GM18909 (cell line): ENCODE results near the gene EZH1.

Source experiments
- ATAC-seq: cut with Tn5 transposase; IDR thresholded peaks from one replicate; pipeline ENCODE4 v1.9.1; 2021; ENCODE audit warnings: mild to moderate bottlenecking; ENCODE audit not compliant: unreplicated experiment, poor library complexity

The EZH1 gene

DNA sequence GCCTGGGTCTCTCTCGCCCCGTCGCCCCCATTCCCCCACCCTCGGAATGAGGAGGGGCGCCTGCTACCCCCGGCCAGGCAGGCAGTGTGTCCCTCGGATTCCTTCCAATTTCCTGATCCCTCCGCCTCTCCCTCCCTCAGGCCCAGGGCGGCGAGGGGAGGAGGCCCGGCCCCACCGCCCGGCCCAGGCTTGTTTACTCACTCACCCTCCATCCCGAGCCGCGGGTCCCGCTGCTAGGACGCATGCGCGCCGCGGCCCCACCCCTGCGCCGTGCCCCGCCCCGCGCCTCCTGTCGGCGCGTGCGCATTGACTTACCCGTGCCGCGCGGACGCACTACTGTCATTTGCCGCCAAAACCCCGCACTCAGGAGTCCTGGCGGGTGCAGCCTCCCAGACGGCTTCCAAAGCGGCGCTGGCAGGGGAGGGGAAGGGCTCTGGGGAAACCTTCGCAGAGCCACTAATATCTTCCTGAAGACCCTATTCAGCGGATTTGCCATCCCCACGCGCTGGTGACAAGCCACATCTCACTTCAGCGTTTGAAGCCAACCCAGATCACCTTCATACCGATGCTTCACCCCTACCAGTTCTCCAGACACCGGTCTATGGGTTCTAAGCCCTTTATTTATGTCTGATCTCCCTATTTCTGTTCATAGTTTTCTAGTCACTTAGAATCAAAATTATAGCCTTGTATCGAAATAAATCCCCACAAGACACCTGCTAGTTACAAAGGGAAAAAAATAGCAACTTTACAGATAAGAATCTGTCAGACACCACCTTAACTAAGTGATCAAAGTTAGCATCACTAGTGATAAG is at the start of gene EZH1:
Gene EZH1, minus strand, starts transcription at position 235 of the 812 bp plus-strand sequence. CDS start 16,099 bp downstream, outside the sequence.
- peak; percentile 84 for ATAC-seq

DNA sequence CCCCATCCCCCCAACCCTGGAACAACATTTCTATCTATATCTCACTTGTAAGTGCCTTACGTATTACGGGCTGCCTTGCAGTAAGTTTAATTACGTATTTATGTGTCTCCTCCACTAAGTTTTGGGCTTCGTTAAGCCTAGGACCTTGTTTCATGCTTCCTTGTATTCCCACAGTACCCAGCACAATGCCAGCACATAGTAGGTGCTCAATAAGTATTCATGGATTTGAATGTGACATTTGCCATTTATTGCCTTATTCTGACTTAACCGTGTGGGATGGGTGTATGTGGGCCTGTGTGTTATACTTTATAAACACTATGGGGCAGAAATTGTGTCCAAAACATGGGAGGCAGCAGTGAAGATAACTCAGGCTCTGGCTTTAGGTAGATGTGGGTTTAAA is 47.7 kb upstream of the EZH1 start:
- ATAC-seq, result no peak

DNA sequence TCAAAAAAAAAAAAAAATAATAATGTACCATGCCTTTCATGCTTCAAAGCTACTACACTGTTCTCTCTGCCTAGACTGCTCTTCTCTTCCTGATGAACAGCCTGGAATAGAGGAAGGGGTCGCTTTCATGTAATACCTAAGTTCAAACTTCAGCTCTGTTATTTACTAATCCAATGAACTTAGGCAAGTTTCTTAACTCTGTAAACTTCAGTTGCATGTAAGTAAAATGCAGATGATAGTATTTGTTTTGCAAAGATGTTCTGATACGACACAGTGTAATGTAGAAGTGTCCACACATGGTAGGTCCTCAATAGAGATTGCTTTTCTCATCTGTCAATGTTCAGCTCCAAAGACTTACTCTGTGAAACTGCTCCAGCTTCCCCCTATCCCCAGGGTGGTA is 47.1 kb upstream of the EZH1 start:
- no peak for ATAC-seq

DNA sequence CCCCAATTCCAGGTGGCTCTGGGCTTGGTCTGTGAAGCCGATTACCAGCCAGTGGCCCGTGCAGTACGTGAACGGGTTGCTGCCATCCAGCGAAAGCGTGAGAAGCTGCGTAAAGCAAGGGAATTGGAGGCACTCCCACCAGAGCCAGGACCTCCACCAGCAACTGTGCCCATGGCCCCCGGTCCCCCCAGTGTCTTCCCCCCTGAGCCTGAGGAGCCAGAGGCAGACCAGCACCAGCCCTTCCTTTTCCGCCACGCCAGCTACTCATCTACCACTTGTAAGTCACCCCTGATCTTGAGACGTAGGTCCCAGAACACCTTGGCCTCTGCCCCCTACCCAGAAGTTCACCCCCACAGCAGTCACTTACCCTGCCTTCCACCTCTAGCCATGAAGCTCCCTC is 42.4 kb upstream of the EZH1 start:
- ATAC-seq, result no peak

DNA sequence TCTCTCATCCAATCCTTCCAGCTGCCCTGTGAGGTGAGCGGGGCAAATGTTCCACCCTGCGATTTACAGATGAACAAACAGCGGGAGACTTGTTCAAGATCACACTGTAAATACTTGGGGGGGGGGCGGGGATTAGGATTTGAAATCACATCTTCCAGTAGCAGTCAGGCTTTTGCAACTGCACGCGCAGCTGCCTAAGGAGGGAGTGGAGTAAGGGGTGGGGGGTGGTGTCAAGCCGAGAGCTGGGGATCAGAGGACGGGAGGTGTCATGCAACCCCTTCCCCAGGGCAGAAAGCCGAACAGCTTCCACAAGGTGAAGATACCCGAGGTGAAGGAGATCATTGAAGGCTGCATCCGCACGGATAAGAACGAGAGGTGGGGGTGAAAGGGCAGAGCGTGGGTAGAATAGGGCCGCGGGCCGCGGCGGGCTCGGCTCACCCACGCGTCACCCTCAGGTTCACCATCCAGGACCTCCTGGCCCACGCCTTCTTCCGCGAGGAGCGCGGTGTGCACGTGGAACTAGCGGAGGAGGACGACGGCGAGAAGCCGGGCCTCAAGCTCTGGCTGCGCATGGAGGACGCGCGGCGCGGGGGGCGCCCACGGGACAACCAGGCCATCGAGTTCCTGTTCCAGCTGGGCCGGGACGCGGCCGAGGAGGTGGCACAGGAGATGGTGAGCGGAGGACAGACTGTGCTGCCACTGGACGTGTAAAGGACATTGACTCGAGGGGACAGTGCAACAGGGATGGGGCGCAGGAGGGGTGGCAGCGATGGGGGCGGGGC is 40.2 kb upstream of the EZH1 start:
- no peak for ATAC-seq

DNA sequence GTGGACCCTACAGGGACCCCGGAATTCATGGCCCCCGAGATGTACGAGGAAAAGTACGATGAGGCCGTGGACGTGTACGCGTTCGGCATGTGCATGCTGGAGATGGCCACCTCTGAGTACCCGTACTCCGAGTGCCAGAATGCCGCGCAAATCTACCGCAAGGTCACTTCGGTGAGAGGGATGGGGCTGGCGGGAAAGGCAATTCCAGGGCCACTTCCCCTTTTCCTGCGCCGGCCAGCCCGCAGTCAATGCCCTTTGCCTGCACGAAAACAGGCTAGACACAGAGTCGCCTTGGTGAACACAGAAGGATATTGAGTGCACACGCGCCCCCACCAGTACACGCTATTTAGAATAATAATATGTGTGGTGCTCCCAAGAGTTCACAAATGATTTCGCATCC is 39.6 kb upstream of the EZH1 start:
- no peak for ATAC-seq

DNA sequence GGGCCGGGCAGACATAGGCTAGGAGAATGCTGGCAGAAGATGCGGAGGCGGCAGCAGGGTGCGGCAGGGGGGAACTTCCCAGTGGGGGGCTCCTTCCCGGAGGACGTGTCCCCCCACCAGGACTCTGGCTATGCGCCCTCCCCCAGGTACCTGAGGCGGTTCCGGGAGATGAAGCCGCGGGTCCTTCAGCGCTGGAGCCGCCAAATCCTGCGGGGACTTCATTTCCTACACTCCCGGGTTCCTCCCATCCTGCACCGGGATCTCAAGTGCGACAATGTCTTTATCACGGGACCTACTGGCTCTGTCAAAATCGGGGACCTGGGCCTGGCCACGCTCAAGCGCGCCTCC is 38.9 kb upstream of the EZH1 start:
- no peak for ATAC-seq

DNA sequence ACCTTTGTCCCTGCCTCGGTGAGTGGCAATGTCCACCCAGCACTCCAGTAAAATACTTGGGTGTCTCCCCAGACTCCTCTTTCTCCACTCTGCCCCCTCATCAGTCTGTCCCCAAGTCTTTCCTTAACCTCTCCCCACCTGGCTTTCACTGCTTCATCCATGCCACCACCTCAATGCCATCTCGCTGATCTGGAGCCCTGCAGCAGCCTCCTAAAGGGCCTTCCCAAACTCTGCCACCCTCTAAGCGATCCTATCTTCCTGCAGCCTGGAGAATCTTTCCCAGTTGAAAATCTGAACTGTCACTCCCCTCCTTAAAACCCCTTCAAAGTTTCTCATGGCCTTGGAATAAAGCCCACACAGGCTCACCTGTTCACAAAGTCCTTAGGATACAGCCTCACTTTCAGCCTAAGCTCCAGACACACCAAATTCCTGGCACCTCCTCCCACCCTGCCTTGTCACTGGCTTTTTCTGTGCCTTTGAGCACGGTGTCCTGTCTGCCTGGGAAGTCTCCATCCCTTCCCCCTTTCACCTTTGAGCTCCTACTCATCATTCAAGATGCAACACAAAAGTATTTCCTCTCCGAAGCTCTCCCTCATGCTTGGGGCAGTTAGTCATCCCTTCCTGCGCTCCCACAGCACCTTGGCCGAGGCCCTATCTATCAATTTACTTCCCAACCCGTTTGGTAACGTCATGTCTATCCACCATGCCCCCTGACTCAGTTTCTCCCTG is 38.4 kb upstream of the EZH1 start:
- ATAC-seq, result no peak

DNA sequence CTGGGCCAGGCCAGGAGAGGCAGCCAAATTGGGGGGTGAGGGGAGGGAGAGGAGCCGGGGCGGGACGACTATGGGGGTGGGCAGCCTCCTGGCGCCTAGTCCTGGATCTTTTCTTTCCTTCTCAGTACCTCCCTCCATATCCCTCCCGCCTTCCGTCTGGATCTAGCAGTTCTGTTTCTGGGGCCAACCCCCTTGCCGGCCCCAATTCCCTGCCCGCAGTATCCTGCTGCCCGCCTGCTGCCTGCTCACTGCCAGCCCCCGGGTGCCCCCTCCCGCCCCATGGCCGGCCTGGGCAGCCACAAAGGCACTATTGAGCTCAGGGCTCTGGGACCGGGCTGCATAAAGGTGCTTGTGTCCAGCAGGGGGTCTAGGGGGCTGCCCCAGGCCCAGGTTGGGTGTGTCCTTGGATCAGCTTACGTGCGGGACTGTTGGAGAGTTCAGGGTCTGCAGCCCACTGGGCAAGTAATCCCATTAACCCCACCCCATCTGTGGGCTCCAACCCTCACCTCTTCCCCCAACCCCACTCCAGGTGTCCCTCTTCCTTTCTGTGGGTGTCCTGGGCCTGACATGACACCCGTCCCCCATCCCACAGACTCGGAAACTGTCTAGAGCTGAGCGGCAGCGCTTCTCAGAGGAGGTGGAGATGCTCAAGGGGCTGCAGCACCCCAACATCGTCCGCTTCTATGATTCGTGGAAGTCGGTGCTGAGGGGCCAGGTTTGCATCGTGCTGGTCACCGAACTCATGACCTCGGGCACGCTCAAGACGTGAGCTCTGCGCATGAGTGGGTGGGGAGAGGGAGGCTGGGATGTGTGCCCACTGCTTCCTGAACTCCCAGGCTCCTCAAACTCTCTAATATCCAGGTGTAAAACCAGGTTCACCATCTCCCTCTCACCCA is 37.6 kb upstream of the EZH1 start:
- ATAC-seq, result no peak

DNA sequence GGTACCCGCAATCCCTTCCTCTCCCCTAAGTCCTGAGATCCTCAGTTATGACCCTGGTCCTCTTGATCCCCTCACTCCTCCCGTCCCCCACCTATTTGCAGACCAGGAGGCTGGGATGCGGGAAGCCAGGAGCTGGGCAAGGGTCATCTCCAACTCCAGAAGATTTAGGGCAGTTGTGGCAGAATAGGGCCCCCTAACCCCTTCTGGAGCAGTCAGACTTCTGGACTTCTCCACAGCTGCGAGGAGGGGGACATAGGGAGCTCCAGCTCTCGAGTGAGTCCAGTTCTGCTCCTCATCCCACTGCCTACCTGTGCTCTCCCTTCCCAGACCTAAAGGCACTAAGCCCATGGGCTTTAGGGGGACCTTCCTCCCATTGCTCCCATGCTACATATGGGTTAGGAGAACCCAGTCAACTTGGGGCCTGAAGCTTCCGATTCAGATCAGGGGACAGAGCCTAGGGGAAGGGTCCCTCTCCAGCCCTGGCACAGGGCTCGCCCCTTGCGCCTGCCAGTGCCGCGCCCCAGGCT is 36.9 kb upstream of the EZH1 start:
- no peak for ATAC-seq

DNA sequence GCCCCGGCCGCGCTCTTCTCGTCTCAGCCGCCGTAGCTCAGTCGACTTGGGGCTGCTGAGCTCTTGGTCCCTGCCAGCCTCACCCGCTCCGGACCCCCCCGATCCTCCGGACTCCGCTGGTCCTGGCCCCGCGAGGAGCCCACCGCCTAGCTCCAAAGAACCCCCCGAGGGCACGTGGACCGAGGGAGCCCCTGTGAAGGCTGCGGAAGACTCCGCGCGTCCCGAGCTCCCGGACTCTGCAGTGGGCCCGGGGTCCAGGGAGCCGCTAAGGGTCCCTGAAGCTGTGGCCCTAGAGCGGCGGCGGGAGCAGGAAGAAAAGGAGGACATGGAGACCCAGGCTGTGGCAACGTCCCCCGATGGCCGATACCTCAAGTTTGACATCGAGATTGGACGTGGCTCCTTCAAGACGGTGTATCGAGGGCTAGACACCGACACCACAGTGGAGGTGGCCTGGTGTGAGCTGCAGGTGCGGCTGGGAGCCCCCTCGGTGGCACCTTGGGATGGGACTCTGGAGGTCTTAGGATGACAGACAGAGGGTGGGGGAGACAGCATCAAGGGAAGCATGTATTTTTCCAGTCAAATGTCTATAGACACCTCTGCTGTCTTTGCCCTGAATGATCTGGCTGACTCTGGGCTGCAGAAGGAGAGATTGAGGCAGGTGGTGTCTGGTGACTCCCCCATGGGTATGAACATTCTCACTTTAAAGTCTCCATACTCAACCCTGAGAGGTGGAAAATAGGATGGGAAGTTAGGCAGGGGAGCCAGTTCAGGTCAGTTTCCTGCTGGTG is 36.2 kb upstream of the EZH1 start:
- ATAC-seq, result no peak

DNA sequence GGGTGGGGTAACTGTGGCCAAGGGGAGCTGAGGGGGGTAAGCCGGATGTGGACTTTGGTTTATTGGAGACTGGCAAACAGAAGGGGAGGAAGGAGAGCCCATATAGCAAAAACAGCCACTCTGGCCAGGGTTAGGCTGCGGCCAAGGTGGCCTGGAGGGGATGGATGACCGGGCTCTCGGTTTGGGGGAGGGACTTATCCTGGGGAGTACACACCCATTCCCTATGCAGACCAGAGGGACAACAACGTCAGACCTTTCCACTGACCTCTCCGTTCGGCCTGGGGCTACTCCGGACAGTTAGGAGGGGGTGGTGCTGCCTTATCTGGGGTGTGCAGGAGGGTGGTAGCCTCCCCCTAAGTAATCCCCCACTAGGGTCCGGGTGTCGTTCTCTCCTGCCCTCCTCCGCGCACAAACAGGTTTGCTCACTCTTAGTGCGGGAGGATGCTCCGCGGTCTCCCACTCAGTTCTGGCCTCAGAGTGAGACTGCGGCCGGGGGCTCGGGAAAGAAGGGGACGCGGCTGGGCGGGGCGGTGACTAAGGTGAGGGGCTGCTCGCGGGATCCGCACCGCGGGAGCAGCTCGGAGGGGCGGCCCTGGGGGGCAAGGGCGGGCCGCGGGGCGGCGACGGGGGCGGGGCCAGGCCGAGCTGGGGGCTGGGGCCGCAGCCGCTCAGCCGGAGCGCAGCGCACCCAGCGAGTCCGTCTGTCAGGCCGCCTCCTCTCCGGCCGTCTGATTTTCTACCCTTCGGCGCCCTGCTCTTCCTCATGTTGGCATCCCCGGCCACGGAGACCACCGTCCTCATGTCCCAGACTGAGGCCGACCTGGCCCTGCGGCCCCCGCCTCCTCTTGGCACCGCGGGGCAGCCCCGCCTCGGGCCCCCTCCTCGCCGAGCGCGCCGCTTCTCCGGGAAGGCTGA is 35.4 kb upstream of the EZH1 start, which contains the start of gene WNK4:
Gene WNK4, plus strand, starts transcription at position 675 of the 915 bp plus-strand sequence. Its CDS starts 89 bp downstream, at position 764.
- no peak for ATAC-seq

DNA sequence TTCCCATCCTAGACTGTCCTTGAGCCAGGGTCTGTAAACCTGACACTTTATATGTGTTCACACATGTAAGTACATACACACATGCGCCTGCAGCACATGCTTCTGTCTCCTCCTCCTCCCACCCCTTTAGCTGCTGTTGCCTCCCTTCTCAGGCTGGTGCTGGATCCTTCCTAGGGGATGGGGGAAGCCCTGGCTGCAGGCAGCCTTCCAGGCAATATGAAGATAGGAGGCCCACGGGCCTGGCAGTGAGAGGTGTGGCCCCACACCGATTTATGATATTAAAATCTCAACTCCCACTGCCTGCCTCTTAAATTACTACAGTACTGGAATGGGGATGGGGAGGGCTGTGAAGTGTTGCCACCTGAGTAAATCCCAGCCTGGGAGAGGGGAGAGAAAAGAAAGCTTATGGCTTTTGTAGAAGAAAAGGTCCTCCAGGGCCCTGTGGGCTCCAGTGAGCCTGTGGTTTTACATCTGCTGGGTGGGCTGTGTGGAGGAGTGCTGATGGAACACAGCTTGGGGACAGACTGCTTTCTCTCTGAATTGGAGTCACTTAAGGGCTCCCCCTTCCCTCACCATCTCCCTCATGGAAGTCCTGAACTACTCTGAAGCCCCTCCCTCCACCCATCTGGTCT is 34.6 kb upstream of the EZH1 start:
- ATAC-seq, result no peak

DNA sequence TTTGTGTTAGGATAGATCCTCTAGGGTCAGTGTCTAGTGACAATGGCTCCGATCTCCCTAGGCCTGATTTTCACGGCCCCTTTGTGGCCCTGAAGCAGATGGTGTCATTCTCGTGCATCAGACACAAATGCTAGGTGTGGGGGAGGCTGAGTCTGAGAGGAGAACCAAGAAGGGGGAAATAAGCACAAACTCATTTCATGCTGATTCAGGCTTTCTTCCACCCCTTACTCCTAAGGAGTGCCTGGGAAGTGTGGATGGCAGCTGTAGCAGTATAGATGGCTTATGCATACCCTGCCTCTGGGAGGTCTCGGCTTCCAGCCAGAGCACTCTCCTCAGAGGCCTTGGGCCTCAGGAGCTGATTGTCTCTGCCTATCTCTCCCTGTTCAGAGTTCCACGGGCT is 33.7 kb upstream of the EZH1 start:
- no peak for ATAC-seq

DNA sequence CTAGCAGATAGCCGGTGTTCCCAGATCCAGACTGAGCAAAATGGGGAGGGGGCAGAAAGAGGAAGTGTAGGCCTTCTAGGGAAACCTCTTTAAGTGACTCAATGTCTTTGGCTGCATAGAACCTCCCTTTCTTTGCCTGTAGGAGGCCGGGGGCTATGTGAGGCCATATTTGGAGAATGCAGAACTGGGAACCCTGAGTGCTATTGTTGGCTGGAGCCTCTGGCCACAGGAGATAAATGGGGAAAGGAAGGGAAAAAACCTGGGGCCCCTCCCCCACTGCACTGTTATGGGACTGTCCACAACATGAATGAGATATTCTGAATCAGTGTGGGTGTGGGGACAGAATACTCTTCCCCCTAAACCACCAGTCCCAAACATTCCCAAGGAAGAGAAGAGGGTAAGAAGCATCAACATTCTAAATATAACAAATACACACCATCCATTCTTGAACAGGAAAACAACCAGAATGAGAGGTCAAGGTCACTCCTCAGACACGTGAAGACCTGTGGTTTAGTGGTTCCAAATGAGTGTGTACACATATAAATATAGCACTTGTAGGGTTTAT is 30.8 kb upstream of the EZH1 start:
- no peak for ATAC-seq

DNA sequence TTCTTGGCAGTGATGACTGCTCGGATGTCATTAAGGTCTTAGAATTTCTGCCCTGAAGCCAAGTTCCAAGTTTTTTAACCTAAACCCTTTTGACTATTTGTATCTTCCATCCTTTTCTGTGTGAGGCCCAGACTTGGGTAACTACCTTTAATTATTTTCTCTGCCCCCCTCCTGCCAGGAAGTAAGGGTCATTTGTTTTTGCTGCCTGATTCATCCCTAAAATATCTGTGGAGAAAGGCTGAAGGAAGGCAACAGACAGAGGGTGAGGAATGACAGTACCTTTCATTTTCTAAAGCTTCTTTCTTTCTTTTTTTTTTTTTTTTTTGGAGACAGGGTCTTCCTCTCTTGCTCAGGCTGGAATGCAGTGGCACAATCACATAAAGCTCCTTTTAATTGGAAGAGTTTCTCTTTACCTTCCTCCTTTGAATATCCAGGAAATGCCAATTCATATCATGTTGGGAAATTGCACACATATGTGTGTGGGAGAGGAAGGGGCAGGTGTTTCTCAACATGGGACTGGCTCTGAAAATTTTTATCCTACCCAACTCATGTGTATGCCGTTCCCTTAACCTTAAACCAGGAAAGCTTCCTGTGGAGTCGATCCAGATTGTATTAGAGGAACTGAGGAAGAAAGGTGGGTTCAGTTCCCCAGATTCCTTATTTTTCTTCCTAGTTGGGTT is 29.4 kb upstream of the EZH1 start:
- ATAC-seq, result no peak
